Measurements from ENCODE around the gene EEPD1.

EEPD1 gene

DNA sequence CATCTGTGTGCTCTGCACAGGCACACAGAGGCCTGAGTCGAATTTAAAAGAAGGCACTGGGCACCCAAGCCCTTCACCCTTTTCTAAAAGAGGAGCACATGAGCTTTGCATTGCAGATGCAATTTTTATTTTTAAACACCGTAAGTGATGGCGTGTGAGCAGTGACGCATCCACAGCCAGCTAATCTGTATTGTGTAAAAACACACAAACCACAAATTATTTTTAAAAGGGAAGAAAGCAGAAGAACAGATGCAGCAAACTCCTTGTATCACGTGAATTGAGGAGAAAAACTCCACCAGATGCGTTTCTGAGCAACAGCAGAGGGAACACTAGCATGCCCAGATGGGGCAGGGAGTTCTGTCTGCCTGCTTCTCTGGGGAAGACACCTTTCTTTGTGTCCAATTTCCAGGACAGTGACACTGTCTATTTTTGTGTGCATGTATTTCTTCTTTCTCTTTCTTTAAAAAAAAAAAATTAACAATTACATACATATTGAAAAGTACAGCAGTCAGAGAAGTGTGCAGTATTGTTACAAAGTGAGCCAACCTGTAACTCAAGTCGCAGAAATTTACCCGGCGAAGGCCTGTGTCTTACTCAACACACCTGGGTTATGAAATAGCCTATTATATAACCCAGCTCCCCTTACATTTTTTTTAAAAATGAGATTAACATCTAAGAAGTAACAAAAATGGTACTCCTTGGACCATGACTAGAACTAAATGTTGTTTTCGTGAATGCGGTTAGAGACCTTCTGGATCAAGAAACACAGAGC lies 39.2 kb downstream of the EEPD1 start:
- DNase-seq, result no peak

DNA sequence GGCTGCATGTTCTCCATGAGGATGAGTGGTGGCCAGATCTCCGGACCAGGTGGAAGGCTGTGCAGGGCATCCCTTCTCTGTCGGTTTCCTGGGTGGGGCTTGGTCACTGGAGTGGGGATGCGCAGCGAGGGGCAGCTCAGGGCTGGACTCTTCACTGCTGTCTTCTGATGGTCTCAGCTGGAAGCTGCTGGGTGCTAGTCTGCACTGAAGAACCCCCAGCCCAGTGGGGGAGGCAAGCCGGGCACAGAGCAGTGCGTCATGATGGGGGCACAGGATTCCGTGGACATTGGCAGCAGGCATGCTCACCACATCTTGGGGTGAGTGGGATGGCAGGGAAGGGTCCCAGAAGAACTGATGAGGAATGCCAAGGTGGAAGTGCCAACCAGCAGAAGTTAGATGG lies 39.8 kb downstream of the EEPD1 start:
- no peak for DNase-seq

DNA sequence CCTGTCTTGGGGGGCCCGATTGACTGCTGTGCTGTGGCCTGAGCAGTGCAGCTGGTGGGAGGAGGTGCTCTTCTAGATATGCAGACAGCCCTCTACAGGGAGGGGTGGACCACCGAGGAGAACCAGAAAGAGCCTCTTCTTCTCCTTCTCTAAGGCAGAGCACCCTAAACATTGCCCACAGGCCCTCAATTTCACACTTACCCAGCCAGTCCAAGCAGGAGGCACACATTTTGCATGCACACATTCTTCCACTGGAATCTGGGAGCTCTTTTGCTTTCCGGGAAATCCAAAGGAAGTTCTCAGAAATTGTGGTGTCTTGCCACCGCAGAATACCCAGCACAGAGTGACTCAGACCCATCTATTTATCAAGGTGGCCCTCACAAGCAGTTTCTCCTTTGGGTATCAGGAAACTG lies 45.8 kb downstream of the EEPD1 start:
- no peak for DNase-seq

GRCh38 chr7:36199329-36199728 lies 46.3 kb downstream of the EEPD1 start:
- no peak for DNase-seq

DNA sequence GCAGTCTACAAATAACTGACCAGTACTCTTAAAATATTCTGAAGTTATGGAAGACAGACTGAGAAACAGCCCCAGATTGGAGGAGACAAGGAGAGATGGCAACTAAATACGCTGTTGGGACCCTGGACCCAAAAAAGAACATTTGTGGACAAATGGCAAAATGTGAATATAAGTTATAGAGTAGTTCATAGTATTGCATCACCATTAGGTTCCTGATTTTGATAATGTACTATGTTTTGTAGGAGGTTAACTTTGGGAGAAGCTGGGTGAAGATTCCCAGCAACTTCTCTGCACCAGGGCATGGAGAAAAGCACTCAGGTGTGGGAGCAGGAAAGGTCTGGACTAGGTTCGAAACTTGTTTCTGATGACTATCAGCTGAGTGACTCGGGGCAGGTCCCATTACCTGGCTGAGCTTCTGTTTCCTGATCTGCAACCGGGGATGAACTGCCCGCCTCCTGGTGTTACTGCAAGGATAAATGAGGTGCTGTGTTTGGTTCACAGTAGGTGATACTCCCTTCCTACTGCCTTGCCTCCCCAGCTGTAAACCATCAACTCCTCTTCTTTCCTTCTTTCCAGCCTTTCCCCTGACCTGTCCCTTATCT lies 48.2 kb downstream of the EEPD1 start:
- DNase-seq, result no peak

- no peak for DNase-seq
These were observed 49.3 kb downstream of the EEPD1 start for GRCh38 chr7:36202398-36202797.

- no peak for DNase-seq
These were observed 50.2 kb downstream of the EEPD1 start for GRCh38 chr7:36203071-36203790.

- no peak for DNase-seq
These were observed 51.1 kb downstream of the EEPD1 start for GRCh38 chr7:36204044-36204663.

DNA sequence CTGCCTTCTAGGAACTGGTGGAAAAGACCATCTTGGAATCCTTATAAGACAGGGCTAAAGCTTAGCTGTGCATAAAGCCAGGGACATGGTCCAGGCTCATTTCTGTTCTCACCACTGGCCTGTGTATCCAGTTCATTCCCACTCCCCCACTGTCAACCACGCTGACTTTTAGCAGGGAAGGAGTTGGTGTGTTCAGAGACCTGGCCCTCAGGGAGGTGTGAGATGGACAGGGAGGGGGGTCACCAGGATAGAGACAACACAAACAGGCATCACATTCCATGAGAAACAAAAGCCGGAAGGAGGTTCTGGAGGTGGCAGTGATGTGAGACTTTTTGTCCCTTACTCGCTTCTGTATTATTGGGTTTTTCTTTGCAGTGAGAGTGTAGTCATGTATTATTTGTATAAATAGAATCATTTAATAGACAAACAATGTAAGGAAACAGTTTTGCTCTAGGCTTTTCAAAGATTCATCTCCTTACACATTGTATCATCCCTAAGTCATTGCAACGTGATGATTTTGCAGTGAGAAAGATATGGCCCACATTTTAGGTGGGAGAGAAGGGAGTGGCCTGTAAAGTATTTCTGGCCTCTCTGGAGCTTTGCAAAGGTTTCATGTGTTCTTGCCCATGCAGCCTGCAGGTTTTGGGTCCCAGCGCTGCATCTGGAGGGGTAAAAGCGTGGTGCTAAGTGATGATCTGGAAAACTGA lies 52.0 kb downstream of the EEPD1 start:
- no peak for DNase-seq

DNA sequence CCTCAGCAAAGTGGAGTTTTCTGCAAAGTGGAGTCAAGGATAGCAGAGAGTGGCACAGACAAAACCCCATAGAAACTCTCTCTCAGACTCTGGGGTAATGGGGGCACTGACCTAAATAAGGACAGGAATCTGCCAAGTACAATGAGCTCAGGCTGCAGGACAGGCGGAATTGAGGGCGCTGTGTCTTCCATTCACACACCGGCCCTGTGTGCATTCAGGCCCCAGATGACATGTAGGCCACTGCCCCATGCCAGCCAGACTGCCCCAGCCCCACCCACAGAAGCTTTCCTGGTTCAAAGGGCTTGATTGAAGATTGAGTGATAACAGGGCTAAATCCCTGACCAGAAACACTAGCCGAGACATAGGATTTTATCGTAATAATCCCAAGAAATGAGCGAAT lies 52.7 kb downstream of the EEPD1 start:
- no peak for DNase-seq

GRCh38 chr7:36207451-36208291 lies 54.6 kb downstream of the EEPD1 start:
- DNase-seq, result no peak

DNA sequence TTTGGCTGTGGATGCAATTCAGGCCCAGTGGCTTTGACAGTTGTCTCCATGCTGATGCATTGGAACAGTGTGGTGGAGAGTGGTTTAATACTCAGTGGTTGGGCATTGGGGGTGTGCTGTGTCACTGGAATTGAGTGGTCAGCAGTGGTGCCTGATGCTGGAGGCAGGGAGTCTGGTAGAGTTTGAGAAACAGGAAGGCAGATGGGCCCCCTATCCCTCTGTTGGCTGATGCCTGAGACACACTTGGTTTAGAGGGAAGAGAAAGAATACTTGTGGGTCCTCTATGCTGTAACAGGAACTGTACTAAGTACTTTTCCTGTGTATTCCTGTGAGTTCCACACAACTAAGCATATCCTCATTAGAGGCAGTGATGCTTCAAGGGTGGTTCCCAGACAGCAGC lies 55.4 kb downstream of the EEPD1 start:
- DNase-seq, result no peak

DNA sequence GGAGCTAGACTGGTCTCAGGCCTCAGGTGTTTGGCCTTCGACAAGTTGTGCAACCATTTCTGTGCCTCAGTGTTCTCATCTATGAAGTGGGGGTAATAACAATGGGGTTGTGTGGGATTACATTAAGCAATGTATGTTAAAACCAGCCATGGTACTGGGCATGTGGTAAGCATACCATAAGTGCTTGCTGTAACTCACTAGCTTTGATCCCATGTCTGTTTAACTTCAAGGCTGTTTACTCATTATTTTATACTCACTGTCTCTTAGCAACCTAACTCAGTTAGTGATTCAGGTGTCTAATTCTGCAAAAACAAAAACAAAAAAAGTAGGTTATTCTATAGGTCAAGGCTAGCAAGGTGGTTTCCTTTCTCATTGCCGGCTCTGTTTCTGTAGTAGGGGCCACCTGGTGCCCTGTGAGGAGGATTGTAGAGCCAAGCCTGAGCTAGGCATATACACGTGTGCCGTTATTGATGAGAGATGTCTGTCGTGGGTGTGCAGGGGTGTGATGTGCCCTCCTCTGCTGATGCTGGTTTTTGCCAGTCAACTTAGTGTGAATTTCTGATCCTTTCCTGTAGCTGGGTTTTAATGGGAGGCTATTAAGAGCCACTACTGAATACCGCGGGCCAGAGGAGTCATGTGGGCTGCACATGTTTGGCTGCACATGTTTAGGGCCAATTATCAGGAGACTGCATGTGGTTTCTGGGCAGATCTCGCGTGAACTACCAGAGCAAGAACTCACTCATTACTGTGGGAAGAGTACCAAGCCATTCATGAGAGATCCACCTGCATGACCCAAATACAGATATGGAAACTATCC lies 56.2 kb downstream of the EEPD1 start:
- DNase-seq, result no peak

GRCh38 chr7:36209814-36210183 lies 56.7 kb downstream of the EEPD1 start:
- no peak for DNase-seq

GRCh38 chr7:36210291-36210922 lies 57.4 kb downstream of the EEPD1 start:
- DNase-seq, result no peak

GRCh38 chr7:36214608-36215456 lies 61.8 kb downstream of the EEPD1 start:
- no peak for DNase-seq

GRCh38 chr7:36215457-36215765 lies 62.4 kb downstream of the EEPD1 start:
- DNase-seq, result no peak

- DNase-seq, result no peak
These were observed 63.1 kb downstream of the EEPD1 start for GRCh38 chr7:36216063-36216684.

DNA sequence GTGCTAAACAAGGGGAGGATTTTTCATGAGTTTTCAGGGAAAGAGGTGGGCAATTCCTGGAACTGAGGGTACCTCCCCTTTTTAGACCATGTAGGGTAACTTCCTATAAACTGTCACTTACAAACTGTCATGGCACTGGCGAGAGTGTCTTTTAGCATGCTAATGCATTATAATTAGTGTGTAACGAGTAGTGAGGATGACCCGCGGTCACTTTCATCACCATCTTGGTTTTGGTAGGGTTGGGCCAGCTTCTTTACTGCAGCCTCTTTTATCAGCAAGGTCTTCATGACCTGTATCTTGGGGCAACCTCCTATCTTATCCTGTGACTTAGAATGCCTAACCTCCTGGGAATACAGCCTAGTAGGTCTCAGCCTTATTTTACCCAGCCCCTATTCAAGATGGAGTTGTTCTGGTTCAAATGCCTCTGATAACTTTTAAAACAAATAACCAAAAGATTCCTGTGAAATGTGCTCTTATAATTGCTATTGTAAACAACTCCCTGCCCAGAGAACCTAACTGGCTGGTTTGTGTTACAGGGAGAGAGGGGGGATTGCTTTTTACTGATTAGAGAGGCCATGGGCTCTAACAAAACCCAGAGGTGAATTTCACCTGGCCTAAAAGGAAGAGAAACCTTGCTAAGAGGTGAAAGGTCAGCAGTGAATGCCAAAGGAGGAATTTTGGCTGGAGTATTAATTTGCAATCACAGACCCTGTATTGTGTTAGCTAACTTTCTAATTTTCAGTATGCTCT lies 64.3 kb downstream of the EEPD1 start:
- DNase-seq, result no peak

Data from NCI-H526 treated with DMSO at 0.1 percent for 48 hours (cell line).